Upper lobe of left lung (tissue), 6 donors: ENCODE measurements around the gene PIGP. TPM values are rescaled to one million over a fixed set of nuclear protein-coding genes. Genes with fewer than 3 reads are reported as not detected.

Experiments
- ATAC-seq, 2 donors: fragments of 200-7000 bp; cut with Tn5 transposase; one replicate each; pipeline ENCODE4 v1.9.1; 2022; ENCODE audit warnings: mild to moderate bottlenecking in 2 of 2, moderate library complexity in 2 of 2; ENCODE audit not compliant: low FRiP score in 2 of 2
- DNase-seq, 2 donors: peaks; one replicate each; pipeline ENCODE4 v3.0.0-alpha.2; 2019 to 2020
- H3K27ac ChIP-seq, 4 donors: fragments of 200-600 bp; sonication (generic); one replicate each; pipeline ENCODE4 v1.5.1; 2016 to 2019
- H3K27me3 ChIP-seq, 4 donors: fragments of 200-600 bp; sonication (generic); one replicate each; pipeline ENCODE4 v1.5.1; 2017 to 2019
- H3K36me3 ChIP-seq, 4 donors: fragments of 200-600 bp; sonication (generic); one replicate each; pipeline ENCODE4 v1.5.1; 2016 to 2019
- H3K4me1 ChIP-seq, 4 donors: fragments of 200-600 bp; sonication (generic); one replicate each; pipeline ENCODE4 v1.5.1; 2018 to 2019
- H3K4me3 ChIP-seq, 4 donors: fragments of 200-600 bp; sonication (generic); one replicate each; pipeline ENCODE4 v1.5.1; 2017 to 2019; ENCODE audit warnings: mild to moderate bottlenecking in 2 of 4, moderate library complexity in 1 of 4
- H3K9me3 ChIP-seq, 4 donors: fragments of 200-600 bp; sonication (generic); one replicate each; pipeline ENCODE4 v1.5.1; 2018 to 2019
- EP300 ChIP-seq, 4 donors: sonication (generic); formaldehyde crosslinking; IDR thresholded peaks; one replicate each; pipeline ENCODE4 v1.5.1; 2017; ENCODE audit warnings: antibody characterized with exemption in 4 of 4, control low read depth in 2 of 4
- POLR2A ChIP-seq, 4 donors: fragments of 450-650 bp; IDR thresholded peaks; one replicate each; pipeline ENCODE4 v1.5.1; 2016 to 2017; ENCODE audit warnings: antibody characterized with exemption in 4 of 4, mild to moderate bottlenecking in 2 of 4
- POLR2AphosphoS5 ChIP-seq, 2 donors: sonication (generic); formaldehyde crosslinking; IDR thresholded peaks; one replicate each; pipeline ENCODE4 v1.5.1; 2017; ENCODE audit warnings: antibody characterized with exemption in 2 of 2
- WGBS, 2 donors: methylation state at CpG; one replicate each; pipeline ENCODE4 v1.1.5; 2017 to 2018; 5-methylcytosine and 5-hydroxymethylcytosine counted together
- total RNA-seq, 6 donors: library from RNA; depleted of rRNA in 4 of 6; stranded (reverse); fragments of >200 nt in 4 of 6; gene quantifications; one replicate each; pipeline versions ENCODE4 v1.1.0 to v1.2.1, GENCODE V29; 2016 to 2021
- TF ChIP-seq, protein P1 (sequence below), 6 experiments: fragments of 450-650 bp in 4 of 6; fragments of 200-600 bp in 2 of 6; sonication (generic) in 2 of 6; IDR thresholded peaks; one replicate each; pipeline ENCODE4 v1.5.1; 2016 to 2019; ENCODE audit warnings: antibody characterized with exemption in 6 of 6
- donor health status: DM: no; HTN: no; CAD: no; lungs with moderate emphysema.
- donor health status: DM: no; HTN: yes; CAD: no; lungs with severe emphysema.

PIGP gene
- total RNA-seq, 6 donors from 2014 or later, result 3.1 to 33.1 (median 12.6) TPM

DNA sequence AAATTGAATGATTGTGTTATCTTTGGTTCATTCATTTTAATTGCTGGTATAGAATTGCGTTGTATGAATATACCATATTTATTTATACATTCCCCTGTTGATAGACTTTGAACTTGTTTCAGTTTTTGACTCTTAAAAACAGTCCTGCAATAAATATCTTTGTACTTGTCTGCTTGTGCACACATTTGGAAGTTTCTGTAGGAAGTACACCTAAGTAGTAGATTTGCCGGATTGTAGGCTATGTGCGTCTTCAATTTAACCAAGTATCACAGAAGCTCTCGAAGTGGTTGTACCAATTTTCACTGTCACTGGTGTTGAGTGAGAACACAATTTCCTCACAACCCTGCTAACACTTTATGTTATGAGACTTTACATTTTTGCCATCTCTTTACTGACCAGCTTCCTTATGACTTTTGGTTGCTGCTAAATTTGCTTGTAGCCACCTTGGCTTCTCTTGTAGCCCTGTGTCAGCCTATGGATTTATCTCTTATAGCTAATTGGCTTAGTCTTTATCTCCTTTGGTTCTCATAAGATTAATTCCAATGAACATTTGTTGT is 2.4 kb upstream of the PIGP start:
- no peak for DNase-seq
- no peaks in the 10 kb centered on the region for H3K9me3 ChIP-seq
- H3K27me3 ChIP-seq, result no peaks in the 10 kb centered on the region
- no peak overlapping the region for H3K27ac ChIP-seq
- H3K36me3 ChIP-seq, result no peaks in the 10 kb centered on the region
- H3K4me1 ChIP-seq, result peaks cover 9 to 28% (median 15%) of the 10 kb centered on the region in 4 donors
- WGBS, 2 donors, result 94 to 97% methylated on average over 4 of the region's 4 CpGs
- no peak overlapping the region for H3K4me3 ChIP-seq
- TF ChIP-seq POLR2A (IDR thresholded peaks at IDR 0.05), result no peak
- no peak for TF ChIP-seq EP300 (IDR thresholded peaks at IDR 0.05)
- TF ChIP-seq, protein P1, sequence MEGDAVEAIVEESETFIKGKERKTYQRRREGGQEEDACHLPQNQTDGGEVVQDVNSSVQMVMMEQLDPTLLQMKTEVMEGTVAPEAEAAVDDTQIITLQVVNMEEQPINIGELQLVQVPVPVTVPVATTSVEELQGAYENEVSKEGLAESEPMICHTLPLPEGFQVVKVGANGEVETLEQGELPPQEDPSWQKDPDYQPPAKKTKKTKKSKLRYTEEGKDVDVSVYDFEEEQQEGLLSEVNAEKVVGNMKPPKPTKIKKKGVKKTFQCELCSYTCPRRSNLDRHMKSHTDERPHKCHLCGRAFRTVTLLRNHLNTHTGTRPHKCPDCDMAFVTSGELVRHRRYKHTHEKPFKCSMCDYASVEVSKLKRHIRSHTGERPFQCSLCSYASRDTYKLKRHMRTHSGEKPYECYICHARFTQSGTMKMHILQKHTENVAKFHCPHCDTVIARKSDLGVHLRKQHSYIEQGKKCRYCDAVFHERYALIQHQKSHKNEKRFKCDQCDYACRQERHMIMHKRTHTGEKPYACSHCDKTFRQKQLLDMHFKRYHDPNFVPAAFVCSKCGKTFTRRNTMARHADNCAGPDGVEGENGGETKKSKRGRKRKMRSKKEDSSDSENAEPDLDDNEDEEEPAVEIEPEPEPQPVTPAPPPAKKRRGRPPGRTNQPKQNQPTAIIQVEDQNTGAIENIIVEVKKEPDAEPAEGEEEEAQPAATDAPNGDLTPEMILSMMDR (IDR thresholded peaks at IDR 0.05), result no peak
- no peak for TF ChIP-seq POLR2AphosphoS5 (IDR thresholded peaks at IDR 0.05)
- ATAC-seq, result no peak

DNA sequence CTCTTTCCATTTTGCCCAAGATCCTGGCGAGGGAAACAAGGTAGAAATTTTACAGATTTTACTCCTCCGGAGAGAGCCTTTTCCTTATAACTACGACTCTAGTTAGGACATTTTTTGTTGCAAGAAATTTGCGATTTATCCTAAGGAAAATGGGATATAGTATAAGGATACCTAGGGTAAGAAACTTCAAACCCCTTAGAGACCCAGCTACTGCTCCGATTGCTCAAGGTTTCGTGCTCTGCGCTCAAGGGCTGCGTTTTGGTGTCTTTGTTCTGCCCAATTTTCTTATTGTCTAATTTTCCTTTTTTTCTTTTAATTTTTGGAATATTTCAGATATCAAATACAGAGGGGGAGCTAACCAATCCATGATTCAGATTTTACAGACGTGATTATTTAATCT is 1.7 kb upstream of the PIGP start:
- H3K36me3 ChIP-seq, result no peaks in the 10 kb centered on the region
- DNase-seq (no peak), ATAC-seq (no peak)
- peaks cover 9 to 28% (median 15%) of the 10 kb centered on the region in 4 donors for H3K4me1 ChIP-seq
- peak overlapping the region in 3 of 4 donors; percentile 83 to 97 (median 93) for H3K4me3 ChIP-seq
- TF ChIP-seq, protein P1 (IDR thresholded peaks at IDR 0.05), result no peak
- TF ChIP-seq EP300 (IDR thresholded peaks at IDR 0.05) (no peak), POLR2A (IDR thresholded peaks at IDR 0.05) (no peak), POLR2AphosphoS5 (IDR thresholded peaks at IDR 0.05) (no peak)
- WGBS, 2 donors, result 40 to 46% methylated on average over 9 of the region's 9 CpGs
- peak overlapping the region in 3 of 4 donors; percentile 95 to 100 (median 97) for H3K27ac ChIP-seq
- no peaks in the 10 kb centered on the region for H3K27me3 ChIP-seq
- H3K9me3 ChIP-seq, result no peaks in the 10 kb centered on the region

DNA sequence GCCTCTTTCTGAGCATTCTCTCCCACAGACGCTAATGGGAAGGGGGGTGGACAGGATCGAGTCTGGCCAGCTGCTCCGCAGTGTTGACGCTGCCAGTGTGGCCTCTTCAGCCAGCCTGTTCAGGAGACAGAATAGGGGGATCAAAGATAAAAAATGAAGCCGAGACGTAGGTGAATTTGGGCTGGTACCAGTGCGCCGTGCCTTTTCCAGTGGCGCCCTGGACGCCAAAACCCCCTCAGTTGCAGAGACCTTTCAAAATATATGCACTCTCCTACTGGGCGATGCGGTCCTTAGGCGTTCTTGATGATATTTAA is 1.3 kb upstream of the PIGP start:
- TF ChIP-seq, protein P1 (IDR thresholded peaks at IDR 0.05), result no peak
- no peak for TF ChIP-seq POLR2AphosphoS5 (IDR thresholded peaks at IDR 0.05)
- TF ChIP-seq EP300 (IDR thresholded peaks at IDR 0.05), result no peak
- no peak for TF ChIP-seq POLR2A (IDR thresholded peaks at IDR 0.05)
- H3K27ac ChIP-seq, result peak overlapping the region; percentile 95 to 100 (median 98)
- H3K9me3 ChIP-seq, result no peaks in the 10 kb centered on the region
- 4 to 9% methylated on average over 13 of the region's 13 CpGs for WGBS, 2 donors
- H3K27me3 ChIP-seq, result no peaks in the 10 kb centered on the region
- DNase-seq, result no peak
- H3K4me3 ChIP-seq, result peak overlapping the region; percentile 66 to 97 (median 88)
- no peaks in the 10 kb centered on the region for H3K36me3 ChIP-seq
- peaks cover 9 to 28% (median 15%) of the 10 kb centered on the region in 4 donors for H3K4me1 ChIP-seq
- no peak for ATAC-seq

DNA sequence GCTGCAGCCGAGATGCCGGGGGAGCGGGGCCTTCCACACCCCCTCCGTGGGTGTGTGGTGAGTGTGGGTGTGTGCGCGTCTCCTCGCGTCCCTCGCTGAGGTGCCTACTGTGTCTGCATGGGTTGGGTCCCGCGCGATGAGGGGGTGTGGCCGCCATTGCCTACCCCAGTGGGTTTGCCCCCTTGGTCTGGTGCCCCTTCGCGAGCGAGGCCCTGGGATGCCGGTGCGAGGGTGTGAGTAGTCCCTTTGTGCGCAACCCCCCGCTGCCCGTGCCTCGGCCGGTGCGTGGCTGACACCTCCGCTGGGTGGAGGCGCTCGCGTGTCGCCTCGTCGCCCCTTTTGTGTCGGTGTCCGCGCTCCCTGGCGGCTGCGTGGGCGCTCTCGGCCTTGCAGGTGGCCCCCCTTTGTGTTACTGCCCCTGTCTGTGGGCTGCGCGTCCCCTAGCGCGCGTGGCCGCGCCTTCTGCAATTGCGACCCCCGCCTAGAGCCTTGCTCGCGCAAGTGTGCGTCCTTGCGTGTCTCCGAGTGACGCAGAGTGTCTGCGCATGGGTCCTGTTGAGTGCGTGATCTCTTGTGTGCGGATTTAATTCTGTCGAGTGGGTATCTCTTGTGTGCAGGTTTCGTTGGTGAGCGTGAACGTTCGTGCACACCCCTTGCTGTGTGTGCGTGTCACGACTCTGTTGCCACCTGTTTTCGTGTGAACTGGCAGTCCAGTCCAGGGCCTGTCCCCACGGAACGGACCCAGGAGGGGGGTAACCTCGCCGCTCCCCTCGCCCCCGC is 736 bp upstream of the PIGP start:
- Histone ChIP-seq H3K27me3 (no peaks in the 10 kb centered on the region), H3K27ac (peak overlapping the region; percentile 95 to 100 (median 98)), H3K9me3 (no peaks in the 10 kb centered on the region), H3K4me1 (peaks cover 9 to 28% (median 15%) of the 10 kb centered on the region in 4 donors), H3K4me3 (peak overlapping the region; percentile 66 to 97 (median 88)), H3K36me3 (no peaks in the 10 kb centered on the region)
- peak; percentile 47 to 62 for ATAC-seq
- peak; percentile 60 to 94 for DNase-seq
- peak in 1 of 2 donors; percentile 6 for TF ChIP-seq POLR2AphosphoS5 (IDR thresholded peaks at IDR 0.05)
- TF ChIP-seq, protein P1 (IDR thresholded peaks at IDR 0.05), result peak in 2 of 6 experiments; percentile 18 to 34
- no peak for TF ChIP-seq EP300 (IDR thresholded peaks at IDR 0.05)
- WGBS, 2 donors, result 0% methylated on average over 3 to 24 of the region's 70 CpGs
